HepG2 (cell line): ENCODE data around the gene SETD1A. TPM values are rescaled to one million over a fixed set of nuclear protein-coding genes. Genes with fewer than 3 reads are reported as not detected.

Experiments used
- HBP1 ChIP-seq: IDR thresholded peaks from 2 replicates; pipeline ENCODE4 v1.6.1; 2016; ENCODE audit warnings: low read depth, control low read depth
- MAFG ChIP-seq: sonication (generic); formaldehyde crosslinking; IDR thresholded peaks from 2 replicates; pipeline ENCODE4 v1.5.1; 2020; ENCODE audit warnings: mild to moderate bottlenecking, missing genetic modification reagents
- MLX ChIP-seq: IDR thresholded peaks from 2 replicates; pipeline ENCODE4 v1.6.1; 2016
- MTA3 ChIP-seq: sonication (generic); formaldehyde crosslinking; IDR thresholded peaks from 2 replicates; pipeline ENCODE4 v1.4.0; 2020; ENCODE audit warnings: missing genetic modification reagents
- MXI1 ChIP-seq: IDR thresholded peaks from 3 replicates; pipeline ENCODE4 v1.6.1; 2012; ENCODE audit warnings: low read depth, low read length, inconsistent platforms, borderline replicate concordance
- NFE2L2 ChIP-seq: fragments of 150-350 bp; IDR thresholded peaks from 2 replicates; pipeline ENCODE4 v1.6.1; 2014; ENCODE audit warnings: low read length
- NKX3-1 ChIP-seq: sonication (generic); formaldehyde crosslinking; IDR thresholded peaks from 2 replicates; pipeline ENCODE4 v1.5.0; 2020; ENCODE audit warnings: missing genetic modification reagents
- RXRB ChIP-seq: IDR thresholded peaks from 2 replicates; pipeline ENCODE4 v1.6.1; 2016; ENCODE audit warnings: borderline replicate concordance, missing genetic modification reagents, missing compliant biosample characterization
- SMARCC2 ChIP-seq: fragments of 450-650 bp; IDR thresholded peaks from 2 replicates; pipeline ENCODE4 v1.6.1; 2017; ENCODE audit warnings: antibody characterized with exemption, mild to moderate bottlenecking
- SUZ12 ChIP-seq: fragments of 150-350 bp; IDR thresholded peaks from 2 replicates; pipeline ENCODE4 v1.6.1; 2014; ENCODE audit warnings: low read depth, low read length
- ZBTB46 ChIP-seq: sonication (generic); formaldehyde crosslinking; IDR thresholded peaks from 2 replicates; pipeline ENCODE4 v1.4.0; 2020; ENCODE audit warnings: mild to moderate bottlenecking, missing genetic modification reagents, borderline replicate concordance
- ZC3H13 ChIP-seq: sonication (generic); formaldehyde crosslinking; IDR thresholded peaks from 2 replicates; pipeline ENCODE4 v1.8.1; 2023; ENCODE audit warnings: mild to moderate bottlenecking, missing genetic modification reagents, moderate library complexity
- ZFP90 ChIP-seq: sonication (generic); formaldehyde crosslinking; IDR thresholded peaks from 2 replicates; pipeline ENCODE4 v1.8.0; 2022; ENCODE audit warnings: missing genetic modification reagents, mild to moderate bottlenecking, inconsistent platforms, borderline replicate concordance
- ZHX2 ChIP-seq, 2 experiments: sonication (generic) in 1 of 2; formaldehyde crosslinking in 1 of 2; IDR thresholded peaks; 2 replicates each; pipeline versions ENCODE4 v1.6.1 to v1.9.0; 2014 to 2022; ENCODE audit warnings: antibody characterized with exemption in 1 of 2, borderline replicate concordance in 1 of 2, inconsistent platforms in 1 of 2, low read depth in 1 of 2, missing genetic modification reagents in 1 of 2
- ZNF17 ChIP-seq: sonication (generic); formaldehyde crosslinking; IDR thresholded peaks from 2 replicates; pipeline ENCODE4 v1.5.0; 2020; ENCODE audit warnings: mild to moderate bottlenecking, missing genetic modification reagents
- ZSCAN22 ChIP-seq: sonication (generic); formaldehyde crosslinking; IDR thresholded peaks from 2 replicates; pipeline ENCODE4 v1.4.0; 2020; ENCODE audit warnings: mild to moderate bottlenecking, missing genetic modification reagents
- polyA plus RNA-seq, 8 experiments: library from polyadenylated mRNA; depleted of rRNA in 3 of 8; stranded (reverse) in 7 of 8; unstranded in 1 of 8; fragments of >200 nt; fragmentation: Illumina TruSeq in 4 of 8; extraction: Trizol in 4 of 8; gene quantifications; 2 replicates each; pipeline versions ENCODE4 v1.2.1 to v1.2.3, GENCODE V29; 2011 to 2016; ENCODE audit warnings: low read depth in 4 of 8, missing spikeins in 1 of 8, mixed read lengths in 1 of 8; ENCODE audit not compliant: insufficient read depth in 1 of 8
- total RNA-seq, 5 experiments: library from RNA; depleted of rRNA; stranded (reverse); fragments of >200 nt; fragmentation: Illumina TruSeq; extraction: Trizol; gene quantifications; 2 replicates each; pipeline ENCODE4 v1.2.3, GENCODE V29; 2016; ENCODE audit warnings: low read depth in 1 of 5

Gene SETD1A
- total and polyA plus RNA-seq, 2 of the 13 experiments (the other 11 are each of a cell fraction or from before 2014, with no cell fraction given): 3.8 to 5.6 TPM

GRCh38 chr16:30948667-30949649 is 8.6 kb upstream of the SETD1A start, which contains the start of gene ORAI3 (continued):
- TF ChIP-seq ZHX2 (IDR thresholded peaks at IDR 0.05; ENCODE audit: low read depth) (no peak), ZHX2 (CRISPR knock-in tag; IDR thresholded peaks at IDR 0.05; ENCODE audit: borderline replicate concordance) (peak; percentile 91; the same call in 1 of the 2 replicates), SMARCC2 (no peak), ZSCAN22 (CRISPR knock-in tag) (no peak), SUZ12 (no peak), MXI1 (0 out of 3 replicates have a peak, but pooled peaks have one; percentile 25), ZBTB46 (CRISPR knock-in tag) (no peak), NKX3-1 (peak; percentile 56; the same call in 1 of the 2 replicates), HBP1 (CRISPR knock-in tag) (no peak), MLX (CRISPR knock-in tag) (no peak), ZC3H13 (CRISPR knock-in tag) (no peak; the same call in none of the 2 replicates), RXRB (no peak), MTA3 (CRISPR knock-in tag) (no peak), ZNF17 (0 out of 2 replicates have a peak, but pooled peaks have one; percentile 9), ZFP90 (CRISPR knock-in tag) (no peak; the same call in 1 of the 2 replicates), NFE2L2 (no peak), MAFG (no peak; the same call in 1 of the 2 replicates)
